ENCODE data around the gene ZNF500. TPM values are rescaled to one million over a fixed set of nuclear protein-coding genes. Genes with fewer than 3 reads are reported as not detected.

Gene ZNF500
- total and polyA plus RNA-seq, 10 of the 15 experiments (the other 5 are each of a cell fraction or from before 2014, with no cell fraction given), result 0.99 to 13.1 (median 5.5) TPM

GRCh38 chr16:4755687-4756086 is 11.3 kb downstream of the ZNF500 start:
- Histone ChIP-seq H3K36me3 (ENCODE audit: control insufficient read depth in 2 of 2, insufficient read depth in 2 of 2, low read length in 1 of 2) (peaks cover 14 to 18% of the 10 kb centered on the region in 2 experiments), H3K4me2 (ENCODE audit: control insufficient read depth, insufficient read depth) (no peak overlapping the region), H3K79me2 (ENCODE audit: control insufficient read depth, insufficient read depth, low read length) (no peaks in the 10 kb centered on the region), H3K27ac (ENCODE audit: control insufficient read depth, insufficient read depth) (no peak overlapping the region), H4K20me1 (ENCODE audit: control insufficient read depth, insufficient read depth) (no peaks in the 10 kb centered on the region), H3K9me3 (replicated peaks; ENCODE audit: control insufficient read depth, insufficient read depth, low read length) (peaks cover 4% of the 10 kb centered on the region; the same call in 1 of the 3 replicates), H3K27me3 (replicated peaks in 1 of 2; ENCODE audit: control insufficient read depth in 2 of 2, insufficient read depth in 2 of 2, low read length in 1 of 2) (no peaks in the 10 kb centered on the region), H3K4me3 (no peak overlapping the region), H3K9ac (ENCODE audit: control insufficient read depth, insufficient read depth, low read length) (no peak overlapping the region), H2AFZ (ENCODE audit: control insufficient read depth, low read depth, low read length) (no peak overlapping the region), H3K4me1 (ENCODE audit: control insufficient read depth, insufficient read depth, low read length) (no peaks in the 10 kb centered on the region)
- ChIA-PET POLR2A (no interaction called here), CTCF (no interaction called here), SMC1A (ENCODE audit: uncharacterized antibody, unreplicated experiment) (no interaction called here), RAD21 (ENCODE audit: unreplicated experiment) (no interaction called here)
- FAIRE-seq, result no peak
- no peak for ATAC-seq
- no peak for DNase-seq (ENCODE audit: low read depth, low spot score)
- 97% methylated on average over 6 of the region's 6 CpGs for WGBS (ENCODE audit: insufficient coverage, insufficient replicate concordance, low lambda C conversion rate, missing lambda C conversion rate)
- in situ Hi-C loops (cut with MboI) (no loop called here), intact Hi-C loops (cut with micrococcal nuclease; ENCODE audit: unreplicated experiment) (no loop called here)
- TF ChIP-seq ASH2L (IDR thresholded peaks at IDR 0.05; ENCODE audit: borderline replicate concordance, low read depth) (no peak), CREB1 (IDR thresholded peaks at IDR 0.05; ENCODE audit: low read depth) (no peak), ATF3 (IDR thresholded peaks at IDR 0.05; ENCODE audit: borderline replicate concordance, extremely low read depth, low read depth, low read length) (no peak), CBFB (IDR thresholded peaks at IDR 0.05; ENCODE audit: low read depth) (no peak), MXI1 (IDR thresholded peaks at IDR 0.05; ENCODE audit: low read depth, low read length) (no peak), PAX5 (IDR thresholded peaks at IDR 0.05; ENCODE audit: borderline replicate concordance, low read depth, low read length) (no peak), NFYA (IDR thresholded peaks at IDR 0.05; ENCODE audit: borderline replicate concordance, low read depth, low read length) (no peak)
- no TSS peak for BruUV-seq (replicated peaks)

- peaks cover 11 to 17% of the 10 kb centered on the region in 2 experiments for H3K36me3 ChIP-seq (ENCODE audit: control insufficient read depth in 2 of 2, insufficient read depth in 2 of 2, low read length in 1 of 2)
- BruUV-seq (replicated peaks), result no TSS peak
- in situ Hi-C loops (cut with MboI) (no loop called here), intact Hi-C loops (cut with micrococcal nuclease; ENCODE audit: unreplicated experiment) (no loop called here)
- ChIA-PET POLR2A (no interaction called here), RAD21 (ENCODE audit: unreplicated experiment) (no interaction called here), CTCF (no interaction called here), SMC1A (ENCODE audit: uncharacterized antibody, unreplicated experiment) (no interaction called here)
- H3K79me2 ChIP-seq (ENCODE audit: control insufficient read depth, insufficient read depth, low read length), result no peaks in the 10 kb centered on the region
- WGBS (ENCODE audit: insufficient coverage, insufficient replicate concordance, low lambda C conversion rate, missing lambda C conversion rate), result 98% methylated on average over 4 of the region's 4 CpGs
- DNase-seq (ENCODE audit: low read depth, low spot score) (no peak), ATAC-seq (no peak), FAIRE-seq (no peak)
- H2AFZ ChIP-seq (ENCODE audit: control insufficient read depth, low read depth, low read length), result no peak overlapping the region
- no peaks in the 10 kb centered on the region for H3K27me3 ChIP-seq (replicated peaks in 1 of 2; ENCODE audit: control insufficient read depth in 2 of 2, insufficient read depth in 2 of 2, low read length in 1 of 2)
- peaks cover 4% of the 10 kb centered on the region; the same call in 1 of the 3 replicates for H3K9me3 ChIP-seq (replicated peaks; ENCODE audit: control insufficient read depth, insufficient read depth, low read length)
- H3K27ac ChIP-seq (ENCODE audit: control insufficient read depth, insufficient read depth), result no peak overlapping the region
- H3K9ac ChIP-seq (ENCODE audit: control insufficient read depth, insufficient read depth, low read length), result no peak overlapping the region
- peaks cover 2% of the 10 kb centered on the region for H3K4me1 ChIP-seq (ENCODE audit: control insufficient read depth, insufficient read depth, low read length)
- no peaks in the 10 kb centered on the region for H4K20me1 ChIP-seq (ENCODE audit: control insufficient read depth, insufficient read depth)
- no peak overlapping the region for H3K4me2 ChIP-seq (ENCODE audit: control insufficient read depth, insufficient read depth)
- H3K4me3 ChIP-seq, result no peak overlapping the region
- TF ChIP-seq TAF1 (IDR thresholded peaks at IDR 0.05; ENCODE audit: borderline replicate concordance, low read depth, low read length) (no peak), HDGF (IDR thresholded peaks at IDR 0.05) (no peak), SREBF1 (IDR thresholded peaks at IDR 0.05; ENCODE audit: low read length) (no peak), ATF7 (IDR thresholded peaks at IDR 0.05; ENCODE audit: low read depth) (no peak), YBX1 (IDR thresholded peaks at IDR 0.05) (no peak), PKNOX1 (IDR thresholded peaks at IDR 0.05) (no peak), ZBTB40 (IDR thresholded peaks at IDR 0.05; ENCODE audit: borderline replicate concordance) (no peak), TBL1XR1 (IDR thresholded peaks at IDR 0.05; ENCODE audit: low read depth, low read length) (no peak)
Observed at GRCh38 chr16:4754865-4755264, 12.1 kb downstream of the ZNF500 start.
